Keratinocyte (primary cell): ENCODE measurements around the gene ADAM22.

Experiments used
- CTCF ChIP-seq, 3 experiments: IDR thresholded peaks in 1 of 3; conservative IDR thresholded peaks in 1 of 3; optimal IDR thresholded peaks in 1 of 3; 2 replicates in 2 of 3; 3 replicates in 1 of 3; pipeline versions ENCODE3 to v1.5.1; 2011; ENCODE audit warnings: low read length in 3 of 3, mild to moderate bottlenecking in 3 of 3, moderate library complexity in 2 of 3, control low read depth in 1 of 3, inconsistent platforms in 1 of 3; ENCODE audit not compliant: insufficient read depth in 2 of 3; ENCODE audit errors: extremely low read depth in 1 of 3
- EZH2 ChIP-seq: IDR thresholded peaks from one replicate; pipeline ENCODE4 v1.6.1; 2012; ENCODE audit warnings: inconsistent platforms, mild to moderate bottlenecking, low read length, moderate library complexity

DNA sequence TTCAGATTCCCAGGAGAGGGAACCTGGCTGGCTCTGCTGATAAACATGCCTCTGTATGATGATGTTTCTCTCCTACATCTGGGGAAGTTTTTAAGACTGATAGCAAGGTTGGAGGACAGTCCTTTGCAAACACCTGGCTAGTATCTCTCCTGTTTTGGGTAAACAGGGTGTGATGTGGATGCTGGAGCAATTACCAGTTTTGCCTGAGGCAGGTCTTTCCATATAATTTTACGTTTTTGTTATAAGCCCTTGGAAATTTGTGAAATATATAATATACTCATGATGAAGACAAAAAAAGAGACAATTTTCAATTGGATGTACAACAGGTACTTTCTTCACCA, 138.6 kb downstream of the ADAM22 start:
- no peak for TF ChIP-seq CTCF (optimal IDR thresholded peaks at IDR 0.05 in 1 of 3, IDR thresholded peaks at IDR 0.05 in 1 of 3, conservative IDR thresholded peaks at IDR 0.05 in 1 of 3; ENCODE audit: extremely low read depth in 1 of 3, insufficient read depth in 2 of 3, low read length in 3 of 3)
- TF ChIP-seq EZH2, result no peak
